Astrocyte (in vitro differentiated cells and primary cell): ENCODE results near the gene GMPPB.

Experiments
- CTCF ChIP-seq: IDR thresholded peaks from 2 replicates; pipeline ENCODE4 v1.5.1; 2011; ENCODE audit warnings: low read depth, mild to moderate bottlenecking, inconsistent platforms, low read length, moderate library complexity; ENCODE audit not compliant: insufficient read depth
- EZH2 ChIP-seq: IDR thresholded peaks from 2 replicates; pipeline ENCODE4 v1.6.1; 2012; ENCODE audit warnings: mild to moderate bottlenecking, low read length, inconsistent platforms; ENCODE audit not compliant: insufficient read depth

DNA sequence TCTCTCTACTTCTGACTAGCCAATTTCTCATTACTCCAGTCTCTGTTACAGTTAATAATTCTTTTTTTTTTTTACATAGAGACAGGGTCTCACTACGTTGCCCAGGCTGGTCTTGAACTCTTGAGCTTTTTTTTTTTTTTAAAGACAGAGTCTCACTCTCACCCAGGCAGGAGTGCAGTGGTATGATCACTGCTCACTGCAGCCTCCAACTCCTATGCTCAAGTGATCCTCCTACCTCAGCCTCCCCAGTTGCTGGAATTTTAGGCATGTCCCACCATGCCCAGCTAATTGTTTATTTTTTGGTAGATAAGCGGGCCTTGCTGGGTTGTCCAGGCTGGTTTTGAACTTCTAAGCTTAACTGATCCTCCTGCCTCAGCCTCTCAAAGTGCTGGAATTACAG, 49.0 kb upstream of the GMPPB start:
- TF ChIP-seq CTCF (no peak), EZH2 (no peak)
